Measurements from ENCODE around the gene SEMA6A.

Gene SEMA6A

DNA sequence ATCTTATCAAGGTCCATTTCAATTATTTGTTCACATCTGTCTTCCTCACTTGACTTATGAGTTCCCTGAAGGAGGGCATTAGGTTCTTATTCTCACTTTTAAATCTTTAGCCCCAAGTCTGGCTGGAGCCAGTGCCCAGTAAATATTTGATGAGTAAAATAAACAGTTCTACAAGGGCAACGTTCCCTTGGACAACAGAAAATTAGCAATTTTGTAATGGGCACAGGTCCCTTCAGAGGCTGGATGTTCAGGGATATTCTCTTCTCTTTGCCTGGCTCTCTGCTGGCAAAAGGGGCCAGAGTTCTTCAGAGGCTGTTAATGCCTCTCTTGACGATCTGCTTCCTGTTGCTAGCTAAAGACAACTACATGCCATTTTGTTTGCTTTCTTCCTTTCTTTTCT is 149.7 kb downstream of the SEMA6A start:
- DNase-seq = no peak

DNA sequence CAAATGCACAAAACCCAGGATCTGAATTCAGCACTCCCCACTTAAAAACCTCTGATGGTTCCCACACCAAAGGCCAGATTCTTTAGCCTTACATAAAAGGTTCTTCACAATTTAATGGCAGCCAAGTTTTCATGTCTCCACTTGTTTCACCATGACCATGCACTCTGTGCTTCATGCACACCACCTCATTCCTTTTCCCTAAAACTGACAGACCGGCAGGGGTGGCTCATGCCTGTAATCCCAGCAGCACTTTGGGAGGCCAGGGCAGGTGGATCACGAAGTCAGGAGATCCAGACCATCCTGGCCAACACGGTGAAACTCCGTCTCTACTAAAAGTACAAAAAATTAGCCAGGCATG is 150.4 kb downstream of the SEMA6A start:
- DNase-seq = no peak

DNA sequence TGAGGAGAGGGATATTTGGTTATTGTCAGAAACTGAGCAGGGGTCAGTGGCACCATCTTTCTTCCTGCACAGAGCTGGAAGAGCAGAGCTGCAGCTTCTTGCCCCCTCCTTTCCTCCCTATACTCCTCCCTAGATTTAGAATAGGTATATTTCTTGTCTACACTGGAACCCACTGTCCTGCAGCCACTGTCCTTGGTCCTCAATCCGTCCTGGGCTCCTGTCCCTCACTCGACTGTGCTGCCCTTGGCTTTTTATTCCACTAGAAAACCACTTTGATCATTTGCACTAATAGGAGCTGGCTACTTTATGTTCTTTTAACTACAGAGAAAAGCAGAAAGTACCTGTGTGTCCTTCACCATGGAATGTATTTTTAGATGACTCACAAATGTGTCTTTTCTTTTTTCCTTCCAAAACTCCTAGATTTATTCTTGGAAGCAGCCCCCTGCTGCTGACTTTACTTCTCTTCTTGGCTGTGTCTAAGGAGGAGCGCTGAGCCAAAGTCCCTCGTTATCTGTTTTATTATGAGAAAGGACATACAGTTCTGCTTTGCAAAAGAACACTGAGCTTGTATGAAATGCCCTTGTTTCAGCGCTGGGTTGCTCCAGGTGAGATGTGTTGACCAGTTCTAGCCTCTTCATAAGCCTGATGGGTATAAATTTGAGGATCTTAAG is 150.9 kb downstream of the SEMA6A start:
- DNase-seq = no peak

DNA sequence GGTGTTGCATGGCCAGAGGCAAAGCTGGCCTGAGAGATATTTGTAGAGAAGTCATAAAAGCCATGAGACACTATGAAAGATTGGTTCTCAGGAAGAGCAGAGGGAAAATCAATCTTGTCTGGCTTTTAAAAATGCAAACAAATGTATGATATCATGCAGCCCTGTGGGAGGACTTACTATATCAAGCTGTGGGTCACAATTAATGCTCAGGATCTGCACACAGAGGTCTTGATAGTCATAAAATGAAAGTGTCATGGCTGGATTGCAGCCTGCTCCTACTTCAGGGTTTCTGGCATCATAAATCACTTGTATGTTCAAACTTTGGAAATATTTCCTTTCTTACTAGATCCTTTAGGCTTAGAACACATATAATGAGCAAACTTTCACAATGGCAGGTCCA is 151.5 kb downstream of the SEMA6A start:
- no peak for DNase-seq

DNA sequence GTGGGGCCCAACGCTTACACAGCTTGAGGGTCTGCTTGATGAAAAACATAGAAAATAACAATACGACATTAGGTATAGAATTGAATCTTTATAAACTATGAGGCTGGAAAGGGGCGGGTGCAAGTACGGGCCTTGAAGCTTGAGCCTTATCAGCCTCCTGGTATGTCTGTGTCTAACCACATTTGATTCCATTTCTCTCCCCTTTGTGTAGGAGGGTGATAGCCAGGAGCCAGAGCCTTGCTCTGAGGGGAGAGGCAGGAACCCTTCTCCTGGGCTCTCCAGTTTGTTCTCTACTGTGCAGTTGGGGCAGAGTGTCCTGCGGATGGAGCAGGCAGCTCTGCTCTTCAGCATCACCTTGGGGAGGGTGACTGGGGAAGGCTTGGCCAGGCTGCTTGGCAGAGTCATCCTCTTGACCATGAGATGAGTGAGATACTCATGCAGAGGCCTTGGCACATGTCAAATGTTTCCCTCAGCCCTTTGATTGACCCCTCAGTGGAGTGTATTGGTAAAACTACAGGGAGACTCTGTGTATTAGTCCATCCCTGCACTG is 153.5 kb downstream of the SEMA6A start:
- no peak for DNase-seq

DNA sequence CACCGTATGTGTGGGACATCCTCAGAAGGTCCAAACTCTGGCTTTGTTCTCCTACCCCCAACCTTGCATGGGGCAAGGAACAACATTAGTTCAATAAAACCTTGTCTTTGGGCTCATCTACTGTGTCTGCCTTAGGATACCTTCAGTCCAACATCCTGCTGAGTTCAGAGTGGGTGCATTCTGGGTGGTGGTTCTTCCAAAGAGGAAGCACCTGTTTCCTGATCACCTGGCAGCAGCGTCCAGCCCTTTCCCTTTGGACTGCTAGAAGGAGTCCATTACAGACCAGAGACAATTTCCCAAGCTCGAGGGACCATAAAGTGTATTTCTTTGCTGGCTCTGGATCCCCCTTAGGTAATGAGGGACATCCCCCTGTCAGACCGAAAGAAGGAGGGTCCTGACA is 154.1 kb downstream of the SEMA6A start:
- DNase-seq = no peak

DNA sequence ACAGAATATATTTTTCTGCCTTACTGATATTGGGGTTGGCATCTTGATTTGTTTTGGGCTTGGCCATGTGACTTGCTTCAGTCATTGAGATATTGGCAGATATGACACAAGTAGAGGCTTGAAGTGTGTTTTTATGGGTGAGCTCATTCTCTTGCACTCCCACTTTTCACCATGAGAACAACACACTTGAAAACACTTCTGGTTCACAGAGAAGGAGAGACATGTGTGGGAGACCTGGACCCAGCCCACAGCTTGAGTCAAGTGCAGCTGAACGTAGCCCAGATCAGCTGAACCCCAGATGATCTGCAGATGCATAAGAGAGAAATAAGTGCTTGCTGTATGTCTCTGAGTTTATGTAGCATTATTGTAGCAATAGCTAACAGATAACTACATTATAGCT is 155.4 kb downstream of the SEMA6A start:
- DNase-seq = no peak

DNA sequence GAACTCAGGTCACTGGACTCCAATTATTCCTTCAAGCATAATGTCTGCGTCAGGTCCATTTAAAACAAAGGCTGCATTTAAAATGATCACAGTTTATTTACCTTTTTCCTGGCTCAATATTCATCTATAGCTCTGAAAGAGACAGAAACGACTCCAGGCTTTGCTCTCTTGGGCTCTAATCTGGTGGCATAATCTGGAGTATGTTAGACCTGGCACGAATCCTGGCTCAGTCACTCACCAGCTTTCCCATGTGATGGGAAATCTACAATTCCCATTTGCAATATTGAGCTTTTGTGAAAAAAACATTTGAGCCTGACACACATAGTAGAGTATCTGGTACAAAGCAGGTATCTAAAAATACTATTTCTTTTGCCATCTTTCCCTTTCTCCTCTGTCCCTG is 155.8 kb downstream of the SEMA6A start:
- DNase-seq = no peak

DNA sequence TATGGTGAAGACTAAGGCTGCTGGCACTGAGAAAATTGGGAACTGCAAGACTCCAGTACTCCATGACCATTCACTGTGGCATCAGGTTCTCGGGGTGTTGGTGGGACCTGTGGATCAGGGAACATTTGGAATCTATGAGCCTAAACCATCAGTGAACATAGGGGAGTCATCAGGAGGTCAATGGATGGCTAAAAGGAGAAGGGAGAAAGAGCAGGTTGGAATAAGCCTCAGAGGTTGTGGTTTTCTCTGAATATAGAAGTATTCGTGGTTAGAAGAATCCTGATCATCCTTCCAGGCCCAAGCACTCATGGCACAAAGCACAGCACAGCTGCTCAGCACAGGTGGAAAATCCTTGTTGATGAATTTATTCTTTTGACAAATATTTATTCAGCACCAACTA is 156.6 kb downstream of the SEMA6A start:
- DNase-seq = no peak

DNA sequence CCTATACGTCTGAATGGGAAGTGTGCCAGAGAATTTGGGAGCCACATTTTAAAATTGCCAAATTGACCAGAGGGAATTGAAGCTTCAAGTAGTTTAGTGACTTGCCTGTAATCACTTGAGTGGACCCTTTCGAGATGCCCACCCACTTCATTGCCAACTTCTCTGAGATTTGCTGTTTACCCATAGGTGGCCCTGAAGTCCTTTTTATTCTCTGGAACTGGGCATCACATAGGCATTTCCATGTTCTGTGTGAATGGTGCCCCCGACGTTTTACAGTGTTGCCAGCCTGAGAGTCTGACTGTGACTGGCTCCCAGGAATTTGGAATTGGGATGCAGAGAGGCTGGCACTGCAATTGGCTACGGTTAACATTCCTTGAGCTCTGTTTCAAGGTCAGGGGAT is 158.6 kb downstream of the SEMA6A start:
- DNase-seq = no peak

DNA sequence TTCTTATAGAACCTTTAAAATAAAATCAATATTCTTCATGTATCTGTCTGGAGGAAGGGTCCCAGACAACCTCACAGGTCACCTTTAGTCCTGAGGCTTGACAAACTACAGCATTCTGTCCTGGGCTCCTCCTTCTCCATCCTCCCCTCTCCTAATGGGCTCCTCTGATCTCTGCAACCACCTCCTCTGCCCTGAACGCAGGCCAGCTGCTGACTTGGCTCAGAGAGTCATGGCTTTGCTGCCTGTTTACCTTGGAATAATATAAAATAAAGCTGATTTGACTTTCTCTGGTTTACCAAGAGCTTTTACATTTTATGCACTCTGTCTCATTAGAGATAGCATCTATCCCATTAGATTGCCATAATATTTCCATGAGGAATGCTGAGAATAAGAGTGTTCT is 159.4 kb downstream of the SEMA6A start:
- DNase-seq = no peak

DNA sequence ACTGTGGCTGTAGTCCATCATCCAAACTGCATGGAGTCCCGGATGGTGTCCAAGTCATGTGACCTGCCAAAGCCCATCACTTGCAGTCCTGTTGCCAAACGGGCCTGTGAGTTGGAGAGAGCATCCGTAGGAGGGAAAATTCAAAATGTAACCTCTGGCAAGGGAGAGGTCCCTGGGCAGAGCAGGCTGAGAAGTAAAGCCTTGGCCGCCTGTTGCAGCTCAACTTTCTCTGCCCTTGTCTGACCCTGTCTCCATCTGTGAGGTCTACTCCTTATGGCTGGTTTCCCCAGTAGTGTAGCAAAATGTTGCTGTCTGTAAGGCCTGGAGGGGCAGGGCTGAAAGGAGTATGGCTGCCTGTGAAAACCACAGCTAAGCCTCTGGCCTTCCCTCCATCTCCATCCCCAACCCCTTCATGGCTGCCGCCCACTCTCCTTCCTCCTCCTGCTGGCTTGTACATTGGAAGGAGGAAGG is 163.5 kb downstream of the SEMA6A start:
- no peak for DNase-seq

DNA sequence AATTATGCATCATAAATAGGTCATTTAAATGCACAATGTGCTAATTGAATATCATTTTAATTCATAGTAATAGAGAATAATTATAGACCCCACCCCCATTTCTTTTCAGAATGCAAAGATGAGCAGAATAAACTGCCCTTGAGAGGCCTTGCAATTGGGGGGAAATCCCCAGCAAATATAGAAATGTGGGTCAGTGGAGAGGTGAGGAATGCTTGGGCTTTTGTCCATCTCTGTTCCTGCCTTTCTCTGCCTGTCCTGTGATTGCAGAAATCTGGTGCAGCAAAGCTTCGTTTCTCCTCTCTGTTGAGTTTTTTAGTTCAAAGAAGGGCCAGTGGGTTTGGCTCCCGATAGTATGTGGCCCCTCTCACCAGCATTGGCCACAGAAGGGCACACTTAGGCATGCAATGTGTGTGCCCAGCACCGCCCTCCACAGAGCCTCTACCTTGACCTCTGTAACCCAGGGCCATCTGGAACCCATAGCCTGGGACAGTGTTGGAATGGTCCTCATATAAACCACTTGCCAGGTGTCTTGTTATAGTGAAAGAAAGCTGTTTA is 164.2 kb downstream of the SEMA6A start:
- DNase-seq = no peak

DNA sequence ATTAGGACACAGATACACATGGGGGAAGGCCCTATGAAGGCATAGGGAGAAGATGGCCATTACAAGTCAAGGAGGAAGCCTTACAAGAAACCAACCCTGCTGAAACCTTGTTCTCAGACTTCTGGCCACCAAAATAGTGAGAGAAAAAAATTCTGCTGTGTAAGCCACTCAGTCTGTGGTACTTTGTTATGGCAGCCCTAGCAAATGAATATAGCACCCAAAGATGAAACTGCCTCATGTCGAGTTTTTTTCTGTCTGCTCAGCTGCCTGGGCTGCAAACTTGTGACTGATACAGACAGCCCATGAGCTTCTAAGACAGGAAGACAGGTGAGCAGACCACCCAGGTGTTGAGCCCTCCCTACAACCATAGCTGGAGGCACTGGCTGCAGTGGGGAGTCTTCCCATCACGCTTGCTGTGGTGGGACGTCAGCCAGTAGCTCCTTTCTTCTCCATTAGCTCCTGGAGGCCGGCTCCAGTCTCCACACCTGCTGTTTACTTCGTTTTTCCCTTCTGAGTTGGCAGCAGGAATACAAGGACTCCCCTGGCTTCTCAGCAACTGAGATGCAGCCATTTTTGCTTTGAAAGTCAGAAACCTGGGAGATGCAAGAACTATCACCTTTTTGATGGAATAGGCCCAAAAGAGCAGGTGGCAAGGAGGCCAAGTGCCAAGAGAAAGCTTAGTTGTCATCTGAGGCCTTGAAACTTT is 164.9 kb downstream of the SEMA6A start:
- no peak for DNase-seq

DNA sequence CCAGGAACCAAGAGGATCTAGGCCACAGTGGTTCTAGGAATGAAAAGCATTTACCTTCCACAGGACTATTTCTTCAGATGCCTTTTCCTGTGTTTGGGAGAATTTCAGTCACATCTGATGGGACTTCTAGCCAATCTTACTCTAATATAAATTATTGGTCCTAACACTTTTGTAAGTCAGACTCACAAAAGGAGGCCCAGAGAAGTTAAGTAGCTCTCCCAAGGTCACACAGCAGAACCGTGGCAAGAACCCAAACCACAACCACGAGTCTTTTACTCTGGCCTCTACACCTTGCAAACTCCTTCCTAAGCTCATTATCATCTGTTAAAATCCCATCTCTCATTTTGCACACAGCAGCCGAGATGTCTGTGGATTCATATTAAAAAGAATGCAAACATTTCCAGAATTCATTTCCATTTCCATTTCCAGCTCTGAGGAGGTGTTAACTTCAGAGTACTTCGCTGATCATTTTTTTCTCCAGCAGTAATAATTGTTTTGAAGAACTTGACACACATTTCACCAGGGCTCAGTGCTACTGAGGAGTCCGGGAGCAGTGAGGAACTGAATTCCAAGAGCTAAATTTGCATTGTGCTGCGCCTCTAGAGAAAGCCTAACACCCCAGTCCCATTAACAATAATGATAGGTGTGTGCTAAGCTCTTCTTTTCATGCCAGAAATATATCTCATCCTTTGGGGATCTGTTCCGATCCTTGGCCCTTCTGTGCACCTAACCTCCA is 168.1 kb downstream of the SEMA6A start:
- DNase-seq = no peak

DNA sequence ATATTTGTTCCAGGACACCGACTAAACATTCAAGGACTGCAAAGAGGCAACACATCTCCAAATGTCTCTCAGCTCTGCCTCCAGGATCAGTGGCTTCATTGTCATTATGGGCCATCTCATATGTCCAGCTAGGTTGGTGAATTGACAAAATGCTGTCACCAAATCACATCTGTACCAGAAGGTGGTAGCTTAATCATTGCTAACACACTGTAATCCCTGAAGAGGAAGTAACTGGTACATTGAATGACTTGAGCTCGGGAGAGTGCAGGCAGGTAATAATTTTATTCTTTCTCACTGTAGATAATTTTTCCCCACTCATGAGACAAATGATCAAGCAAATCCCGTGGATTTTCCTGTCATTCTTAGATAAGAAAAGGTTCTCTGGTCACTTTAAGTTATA is 169.8 kb downstream of the SEMA6A start:
- no peak for DNase-seq

DNA sequence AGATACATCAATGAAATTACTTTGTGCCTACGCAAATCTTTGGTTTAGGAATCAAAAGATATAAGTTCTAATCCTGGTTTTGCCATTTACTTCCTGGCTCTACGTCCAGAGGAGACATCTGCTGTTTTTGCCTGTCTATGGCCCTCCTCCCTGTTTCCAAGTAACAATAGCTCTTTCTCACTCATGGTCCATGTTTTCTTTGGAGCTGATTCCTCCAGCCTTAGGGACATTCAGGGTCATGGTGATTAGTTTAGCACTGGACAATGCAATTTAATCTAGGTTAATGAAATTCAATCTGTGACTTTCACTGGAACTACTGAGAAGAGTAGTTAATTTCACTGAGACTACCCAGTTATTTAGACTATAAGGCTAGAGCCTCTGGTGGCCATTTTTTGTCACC is 170.6 kb downstream of the SEMA6A start:
- no peak for DNase-seq

DNA sequence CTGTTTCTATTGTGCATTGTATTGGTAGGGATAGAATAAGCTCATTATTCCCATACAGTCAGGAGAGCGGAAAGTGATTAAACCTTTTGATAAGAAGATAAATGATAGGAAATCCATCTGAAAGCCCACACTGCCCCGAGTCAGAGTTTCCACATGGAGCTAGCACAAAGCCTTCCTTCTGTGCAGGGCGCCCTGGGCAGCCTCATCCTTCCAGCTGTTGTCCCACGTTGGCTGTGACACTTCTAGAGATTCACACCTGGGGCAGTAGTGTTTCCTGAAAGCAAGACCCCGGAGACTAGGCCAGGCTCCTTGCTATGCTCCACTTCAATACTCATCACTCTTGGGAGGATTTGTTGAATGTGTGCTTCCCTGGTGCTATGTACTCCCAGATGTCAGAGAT is 172.4 kb downstream of the SEMA6A start:
- no peak for DNase-seq

DNA sequence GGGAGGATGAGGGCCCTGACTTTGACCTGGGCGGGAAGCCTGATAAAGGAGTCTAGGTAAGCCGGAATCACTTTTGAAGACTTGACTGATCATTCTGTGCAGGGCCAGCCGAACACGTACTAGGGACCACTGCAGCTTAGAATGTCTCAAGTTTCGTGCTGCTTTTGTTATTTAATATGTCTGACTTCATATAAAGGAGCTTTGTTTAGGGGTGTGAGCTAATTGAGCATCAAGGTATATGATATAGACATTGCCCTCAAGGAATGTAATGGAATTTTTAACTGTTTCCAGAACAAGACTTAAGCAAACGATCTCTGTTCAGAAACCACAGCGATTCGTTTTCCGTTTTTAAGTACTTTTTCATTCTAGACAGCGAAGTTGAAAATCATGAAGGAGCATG is 173.0 kb downstream of the SEMA6A start:
- no peak for DNase-seq

DNA sequence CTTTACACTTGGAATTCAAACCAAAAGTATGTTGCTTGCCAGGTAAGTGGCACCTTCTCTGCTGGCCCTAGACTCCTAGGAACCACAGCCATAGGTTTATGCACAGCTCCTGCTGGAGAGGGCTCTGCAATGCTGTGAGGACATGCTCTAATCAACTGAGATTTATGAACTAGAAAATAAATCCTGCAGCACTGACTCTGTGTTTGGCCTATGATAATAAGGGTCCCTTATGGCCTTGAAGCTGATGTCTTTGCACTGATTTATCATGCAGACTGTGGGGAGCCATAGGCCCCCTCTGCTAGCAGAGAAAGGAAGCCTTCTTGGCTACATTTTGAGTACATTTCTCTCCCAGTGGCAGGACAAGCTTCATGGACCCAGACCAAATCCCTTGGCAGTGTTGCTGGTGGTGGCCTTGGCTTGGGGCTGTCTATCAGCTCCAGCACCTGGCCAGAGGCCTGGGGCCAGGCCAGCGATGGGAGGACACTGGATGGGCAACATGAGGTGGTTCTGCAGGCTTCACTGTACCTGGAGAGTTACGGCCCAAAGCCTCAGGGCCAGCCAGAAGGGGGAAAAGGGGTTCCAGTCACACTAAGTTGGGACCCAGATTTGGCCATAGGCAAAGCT is 178.0 kb downstream of the SEMA6A start:
- no peak for DNase-seq

DNA sequence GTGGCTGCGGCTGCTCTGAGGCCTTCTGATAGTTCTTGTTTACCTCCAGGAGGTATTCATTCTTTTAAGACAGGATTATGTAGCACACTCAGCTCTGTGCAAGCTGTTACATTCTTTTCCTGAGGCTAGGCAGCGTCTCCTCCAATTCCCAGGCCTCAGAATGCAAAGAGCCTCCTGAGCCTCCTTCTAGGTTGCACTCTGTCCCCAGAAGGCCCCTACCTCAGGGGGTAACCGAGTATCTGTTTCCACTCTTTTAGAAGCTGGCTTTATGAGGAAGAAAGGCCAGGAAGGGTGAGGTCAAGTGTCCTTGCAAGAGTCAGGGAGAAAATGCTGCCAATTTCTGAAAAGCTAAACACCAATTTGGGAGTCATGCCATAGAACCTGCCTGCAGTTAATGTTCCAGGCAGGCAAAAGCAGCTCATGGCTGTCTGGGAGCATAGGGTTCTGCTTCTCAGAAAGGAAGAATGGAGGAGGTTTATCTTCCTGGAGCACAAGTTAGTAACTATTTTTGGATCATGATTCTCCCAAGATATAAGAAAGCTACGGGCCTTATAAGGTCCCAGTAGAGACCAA is 178.9 kb downstream of the SEMA6A start:
- DNase-seq = no peak

DNA sequence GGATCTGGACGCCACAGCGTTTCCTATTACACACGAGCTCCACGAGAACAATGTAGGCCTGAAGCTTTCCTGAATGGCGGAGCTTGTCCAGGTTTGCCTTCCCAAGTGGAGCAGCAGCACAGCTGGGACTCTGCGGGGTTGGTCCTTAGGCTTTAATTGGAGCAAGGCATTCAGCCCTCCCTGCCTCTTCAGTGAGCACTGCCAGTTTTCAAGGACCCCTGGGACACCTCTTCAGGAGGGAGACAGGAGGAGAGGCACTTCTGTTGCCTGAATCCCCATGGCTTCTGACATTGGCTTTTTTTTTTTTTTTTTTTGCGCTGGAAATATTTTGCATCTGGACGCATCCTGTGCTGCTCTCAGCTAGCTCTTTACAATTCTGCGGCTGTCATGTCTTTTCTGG is 179.4 kb downstream of the SEMA6A start:
- DNase-seq = no peak

Data from activated CD4-positive, alpha-beta T cell treated with anti-CD3 and anti-CD28 coated beads, Interleukin-2, Interleukin-6, amounts not matched to agents 100 ng/mL and 50 ng/mL, durations not matched to agents 16 hours and 8 hours (primary cell).